Gastrocnemius medialis (tissue), 4 donors: ENCODE results near the gene LINS1. TPM values are rescaled to one million over a fixed set of nuclear protein-coding genes. Genes with fewer than 3 reads are reported as not detected.

Source experiments
- ATAC-seq, 2 donors: fragments of 150-250 bp; one replicate each; pipeline ENCODE4 v1.9.1; 2016
- DNase-seq, 2 donors: peaks; one replicate each; pipeline ENCODE4 v3.0.0-alpha.2; 2019
- H3K27ac ChIP-seq, 4 donors: fragments of 200-600 bp; sonication (generic); 1 replicate in 1 of 4; 2 replicates in 3 of 4; pipeline ENCODE4 v1.5.1; 2016 to 2018; ENCODE audit warnings: mild to moderate bottlenecking in 2 of 4, moderate library complexity in 1 of 4
- H3K27me3 ChIP-seq, 3 donors: fragments of 200-600 bp; sonication (generic) in 2 of 3; 1 replicate in 1 of 3; 2 replicates in 2 of 3; pipeline versions ENCODE4 v1.5.1 to v1.6.0; 2016 to 2019; ENCODE audit warnings: mild to moderate bottlenecking in 1 of 3, moderate library complexity in 1 of 3
- H3K36me3 ChIP-seq, 2 donors: fragments of 200-600 bp; sonication (generic) in 1 of 2; one replicate each; pipeline ENCODE4 v1.5.1; 2017 to 2018
- H3K4me1 ChIP-seq, 2 donors: fragments of 200-600 bp; sonication (generic) in 1 of 2; one replicate each; pipeline ENCODE4 v1.5.1; 2016 to 2017; ENCODE audit warnings: mild to moderate bottlenecking in 2 of 2
- H3K4me3 ChIP-seq, 4 donors: fragments of 200-600 bp; sonication (generic) in 3 of 4; 1 replicate in 1 of 4; 2 replicates in 3 of 4; pipeline ENCODE4 v1.5.1; 2016 to 2019; ENCODE audit warnings: mild to moderate bottlenecking in 2 of 4
- H3K9me3 ChIP-seq, 3 donors: fragments of 200-600 bp; sonication (generic) in 2 of 3; 1 replicate in 1 of 3; 2 replicates in 2 of 3; pipeline ENCODE4 v1.5.1; 2016 to 2019
- POLR2A ChIP-seq, 2 donors: fragments of 450-650 bp; IDR thresholded peaks; one replicate each; pipeline ENCODE4 v1.6.1; 2017; ENCODE audit warnings: antibody characterized with exemption in 2 of 2, mild to moderate bottlenecking in 2 of 2, moderate library complexity in 2 of 2
- in situ Hi-C, 4 donors: fragments of 200-750 bp; cut with MboI; loops; one replicate each; pipeline versions ENCODE4 v1.15.0 to v1.8.0; 2017; ENCODE audit warnings: low sequenced_read_pairs in 4 of 4
- intact Hi-C: fragments of 100-400 bp; cut with DNase I; formaldehyde crosslinking; loops from one replicate; pipeline ENCODE4 v1.15.1; 2023; ENCODE audit warnings: low total_unique reads
- total RNA-seq, 4 donors: library from RNA; depleted of rRNA; stranded (reverse); fragments of >200 nt; gene quantifications; one replicate each; pipeline versions ENCODE4 v1.1.0 to v1.2.3, GENCODE V29; 2016
- TF ChIP-seq, protein P1 (sequence below), 5 experiments: fragments of 450-650 bp in 3 of 5; fragments of 200-600 bp in 2 of 5; sonication (generic) in 2 of 5; IDR thresholded peaks in 4 of 5; conservative IDR thresholded peaks in 1 of 5; 1 replicate in 4 of 5; 2 replicates in 1 of 5; pipeline ENCODE4 v1.5.1; 2016 to 2019; ENCODE audit warnings: antibody characterized with exemption in 5 of 5, mild to moderate bottlenecking in 3 of 5, moderate library complexity in 3 of 5

The LINS1 gene
- total RNA-seq, 4 donors from 2014 or later = 3.2 to 11.9 (median 10.3) TPM

DNA sequence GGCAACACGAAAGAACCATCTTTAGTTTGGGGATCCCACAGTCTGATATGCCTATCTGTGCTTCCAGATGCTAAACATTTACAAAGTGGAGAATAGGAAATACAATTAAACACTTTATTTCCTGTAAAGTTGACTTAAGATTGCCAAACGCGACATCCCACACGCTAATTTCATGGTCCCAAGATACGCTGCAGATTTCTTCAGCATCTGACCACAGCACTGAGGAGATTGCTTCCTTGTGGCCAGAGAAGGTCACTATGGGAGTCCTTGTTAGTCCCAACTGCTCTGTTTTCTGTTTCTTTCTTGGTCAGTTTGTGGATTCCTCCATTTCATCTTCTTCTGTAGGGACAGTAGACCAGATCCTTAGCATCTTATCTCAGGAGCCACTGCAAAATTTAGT lies 43.7 kb upstream of the LINS1 start:
- Histone ChIP-seq H3K27me3 (no peaks in the 10 kb centered on the region), H3K9me3 (no peaks in the 10 kb centered on the region), H3K27ac (no peak overlapping the region), H3K36me3 (peaks cover 0 to 12% of the 10 kb centered on the region in 2 donors), H3K4me3 (no peak overlapping the region), H3K4me1 (peaks cover 7 to 11% of the 10 kb centered on the region in 2 donors)
- TF ChIP-seq POLR2A (IDR thresholded peaks at IDR 0.05) = no peak
- TF ChIP-seq, protein P1, sequence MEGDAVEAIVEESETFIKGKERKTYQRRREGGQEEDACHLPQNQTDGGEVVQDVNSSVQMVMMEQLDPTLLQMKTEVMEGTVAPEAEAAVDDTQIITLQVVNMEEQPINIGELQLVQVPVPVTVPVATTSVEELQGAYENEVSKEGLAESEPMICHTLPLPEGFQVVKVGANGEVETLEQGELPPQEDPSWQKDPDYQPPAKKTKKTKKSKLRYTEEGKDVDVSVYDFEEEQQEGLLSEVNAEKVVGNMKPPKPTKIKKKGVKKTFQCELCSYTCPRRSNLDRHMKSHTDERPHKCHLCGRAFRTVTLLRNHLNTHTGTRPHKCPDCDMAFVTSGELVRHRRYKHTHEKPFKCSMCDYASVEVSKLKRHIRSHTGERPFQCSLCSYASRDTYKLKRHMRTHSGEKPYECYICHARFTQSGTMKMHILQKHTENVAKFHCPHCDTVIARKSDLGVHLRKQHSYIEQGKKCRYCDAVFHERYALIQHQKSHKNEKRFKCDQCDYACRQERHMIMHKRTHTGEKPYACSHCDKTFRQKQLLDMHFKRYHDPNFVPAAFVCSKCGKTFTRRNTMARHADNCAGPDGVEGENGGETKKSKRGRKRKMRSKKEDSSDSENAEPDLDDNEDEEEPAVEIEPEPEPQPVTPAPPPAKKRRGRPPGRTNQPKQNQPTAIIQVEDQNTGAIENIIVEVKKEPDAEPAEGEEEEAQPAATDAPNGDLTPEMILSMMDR (IDR thresholded peaks at IDR 0.05 in 4 of 5, conservative IDR thresholded peaks at IDR 0.05 in 1 of 5) = no peak
- DNase-seq (no peak), ATAC-seq (no peak)
- in situ Hi-C loops (loop anchor here in 1 of 4 donors (10.0 to 25.0 kb wide), 2 partner anchors 219 to 617 kb away; partner anchors contain the start of gene CHSY1), intact Hi-C loops (no loop called here)

DNA sequence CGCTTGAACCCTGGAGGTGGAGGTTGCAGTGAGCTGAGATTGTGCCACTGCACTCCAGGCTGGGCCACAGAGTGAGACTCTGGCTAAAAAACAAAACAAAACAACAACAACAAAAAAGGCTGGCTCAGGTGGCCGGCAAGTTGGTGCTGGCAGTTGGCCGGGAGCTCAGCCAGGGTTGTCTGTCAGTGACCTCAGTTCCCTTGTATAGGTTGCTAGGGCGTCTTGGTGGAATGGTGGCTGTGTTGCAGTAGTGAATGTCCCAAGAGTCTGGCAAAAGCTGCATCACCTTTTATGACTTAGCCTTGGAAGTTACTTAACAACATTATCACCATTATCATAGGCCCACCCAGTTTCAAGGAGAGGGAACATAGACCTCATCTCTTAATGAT lies 41.0 kb upstream of the LINS1 start:
- H3K4me3 ChIP-seq = no peak overlapping the region
- intact Hi-C loops = no loop called here
- H3K9me3 ChIP-seq = no peaks in the 10 kb centered on the region
- no peaks in the 10 kb centered on the region for H3K36me3 ChIP-seq
- peaks cover 7 to 11% of the 10 kb centered on the region in 2 donors for H3K4me1 ChIP-seq
- DNase-seq (no peak), ATAC-seq (peak in 1 of 2 donors; percentile 46)
- TF ChIP-seq POLR2A (IDR thresholded peaks at IDR 0.05) = no peak
- TF ChIP-seq, protein P1 (IDR thresholded peaks at IDR 0.05 in 4 of 5, conservative IDR thresholded peaks at IDR 0.05 in 1 of 5) = no peak
- no peaks in the 10 kb centered on the region for H3K27me3 ChIP-seq
- in situ Hi-C loops = loop anchor here in 1 of 4 donors (10.0 to 25.0 kb wide), 2 partner anchors 222 to 619 kb away; partner anchors contain the start of gene CHSY1
- H3K27ac ChIP-seq = no peak overlapping the region

DNA sequence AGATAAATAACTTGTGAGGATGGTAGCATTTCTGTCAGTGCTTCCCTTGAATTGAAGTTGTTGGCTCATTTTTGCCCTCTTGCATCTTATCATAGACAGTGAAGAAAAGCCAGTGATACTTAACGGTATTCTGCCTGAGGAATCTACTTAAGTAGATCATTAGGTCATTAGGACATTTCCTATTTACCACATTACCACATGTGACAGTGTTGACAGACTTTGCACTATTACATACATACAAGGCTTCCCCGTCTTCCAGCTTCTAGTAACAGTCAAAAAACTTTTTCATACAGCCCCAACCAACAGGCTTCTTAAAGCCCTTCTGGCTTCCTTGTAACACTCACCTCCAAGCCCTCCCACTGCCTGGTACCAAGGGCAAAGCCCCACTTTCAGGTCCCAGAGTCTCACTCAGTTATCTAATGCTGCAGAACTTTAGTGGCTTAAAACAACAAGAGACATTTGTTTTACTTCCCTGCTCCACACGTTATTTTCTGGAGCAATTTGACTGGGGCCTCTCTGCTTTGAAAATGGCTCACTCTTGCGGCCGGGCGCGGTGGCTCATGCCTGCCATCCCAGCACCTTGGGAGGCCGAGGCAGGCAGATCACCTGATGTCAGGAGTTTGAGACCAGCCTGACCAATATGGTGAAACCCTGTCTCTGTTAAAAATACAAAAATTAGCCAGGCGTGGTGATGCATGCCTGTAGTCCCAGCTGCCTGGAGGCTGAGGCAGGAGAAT lies 40.4 kb upstream of the LINS1 start:
- in situ Hi-C loops (loop anchor here in 1 of 4 donors (10.0 to 25.0 kb wide), 2 partner anchors 222 to 620 kb away; partner anchors contain the start of gene CHSY1), intact Hi-C loops (no loop called here)
- Histone ChIP-seq H3K9me3 (no peaks in the 10 kb centered on the region), H3K4me1 (peaks cover 7 to 11% of the 10 kb centered on the region in 2 donors), H3K27ac (no peak overlapping the region), H3K4me3 (no peak overlapping the region), H3K36me3 (no peaks in the 10 kb centered on the region), H3K27me3 (no peaks in the 10 kb centered on the region)
- TF ChIP-seq, protein P1 (IDR thresholded peaks at IDR 0.05 in 4 of 5, conservative IDR thresholded peaks at IDR 0.05 in 1 of 5) = no peak
- no peak for TF ChIP-seq POLR2A (IDR thresholded peaks at IDR 0.05)
- DNase-seq = no peak
- no peak for ATAC-seq

DNA sequence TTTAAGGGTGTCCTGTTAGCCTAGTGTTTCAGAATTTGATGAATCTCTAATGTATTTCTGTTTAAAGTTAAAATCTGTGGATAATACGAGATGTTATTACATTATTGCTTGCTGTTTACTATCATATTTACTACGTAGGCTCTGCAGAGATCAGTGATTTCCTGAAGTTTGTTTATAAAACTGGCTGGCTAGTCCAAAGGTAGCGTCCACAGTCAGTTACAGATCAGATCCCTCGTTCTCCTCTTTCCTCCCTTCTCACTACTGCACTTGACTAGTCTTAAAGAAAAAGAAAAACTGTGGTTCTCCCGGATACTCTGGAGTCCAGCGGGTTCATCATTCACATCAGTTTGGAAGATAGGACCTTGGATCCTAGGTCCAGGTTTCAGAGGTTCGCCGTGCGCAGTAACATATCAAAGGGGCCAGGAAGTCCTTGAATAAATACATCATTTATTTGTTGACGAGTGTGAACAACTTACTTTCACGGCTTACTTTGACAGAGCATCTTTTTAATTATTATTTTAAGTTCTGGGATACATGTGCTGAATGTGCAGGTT lies 36.3 kb upstream of the LINS1 start:
- intact Hi-C loops = no loop called here
- Histone ChIP-seq H3K27me3 (no peaks in the 10 kb centered on the region), H3K4me3 (no peak overlapping the region), H3K4me1 (peaks cover 11 to 18% of the 10 kb centered on the region in 2 donors), H3K9me3 (no peaks in the 10 kb centered on the region), H3K27ac (no peak overlapping the region), H3K36me3 (no peaks in the 10 kb centered on the region)
- no peak for TF ChIP-seq POLR2A (IDR thresholded peaks at IDR 0.05)
- TF ChIP-seq, protein P1 (IDR thresholded peaks at IDR 0.05 in 4 of 5, conservative IDR thresholded peaks at IDR 0.05 in 1 of 5) = no peak
- DNase-seq (no peak), ATAC-seq (no peak)
- in situ Hi-C loops = loop anchor here in 2 of 4 donors (10.0 to 25.0 kb wide), 2 partner anchors 367 to 624 kb away; partner anchors contain the start of gene CHSY1 (in 1 of the 2)
